Fibroblast of upper back skin (primary cell): ENCODE measurements around the gene MINDY1.

Experiments
- DNase-seq: peaks from one replicate; pipeline ENCODE4 v3.0.0-alpha.2; 2013

Gene MINDY1

DNA sequence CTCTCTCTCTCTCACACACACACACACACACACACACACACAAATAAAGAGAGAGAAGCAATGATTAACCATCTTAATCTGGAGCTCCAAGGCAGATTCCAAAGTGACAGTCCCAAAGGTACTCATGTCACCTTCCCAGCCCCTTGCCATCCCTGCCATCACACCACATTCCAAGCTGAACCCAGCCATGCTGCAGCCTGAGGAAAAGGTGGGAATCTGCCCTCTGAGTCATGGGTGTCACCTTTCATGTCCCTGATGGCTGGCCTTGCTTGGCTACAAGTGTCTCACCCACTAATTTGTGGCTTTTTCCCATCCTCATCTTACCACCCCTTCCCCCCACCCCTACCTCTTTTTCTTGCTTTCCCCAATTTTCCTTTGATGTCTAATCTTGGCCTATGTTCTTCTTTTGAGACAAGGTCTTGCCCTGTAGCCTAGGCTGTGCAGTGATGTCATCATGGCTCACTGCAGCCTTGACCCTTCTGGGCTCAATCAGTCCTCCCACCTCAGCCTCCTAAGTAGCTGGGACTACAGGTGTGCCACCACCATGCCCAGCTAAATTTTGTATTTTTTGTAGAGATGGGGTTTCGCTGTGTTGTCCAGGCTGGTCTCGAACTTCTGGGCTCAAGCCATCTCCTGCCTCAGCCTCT is 21.4 kb downstream of the MINDY1 start:
- no peak for DNase-seq

- no peak for DNase-seq
Observed at GRCh38 chr1:150981805-150982712, 24.6 kb downstream of the MINDY1 start, which contains the start of gene ANXA9. TSS of gene ANXA9 (plus strand) at chr1:150982292. CDS start at chr1:150983106, 814 bp downstream.

- no peak for DNase-seq
Observed at GRCh38 chr1:150981177-150981804, 25.4 kb downstream of the MINDY1 start.

DNA sequence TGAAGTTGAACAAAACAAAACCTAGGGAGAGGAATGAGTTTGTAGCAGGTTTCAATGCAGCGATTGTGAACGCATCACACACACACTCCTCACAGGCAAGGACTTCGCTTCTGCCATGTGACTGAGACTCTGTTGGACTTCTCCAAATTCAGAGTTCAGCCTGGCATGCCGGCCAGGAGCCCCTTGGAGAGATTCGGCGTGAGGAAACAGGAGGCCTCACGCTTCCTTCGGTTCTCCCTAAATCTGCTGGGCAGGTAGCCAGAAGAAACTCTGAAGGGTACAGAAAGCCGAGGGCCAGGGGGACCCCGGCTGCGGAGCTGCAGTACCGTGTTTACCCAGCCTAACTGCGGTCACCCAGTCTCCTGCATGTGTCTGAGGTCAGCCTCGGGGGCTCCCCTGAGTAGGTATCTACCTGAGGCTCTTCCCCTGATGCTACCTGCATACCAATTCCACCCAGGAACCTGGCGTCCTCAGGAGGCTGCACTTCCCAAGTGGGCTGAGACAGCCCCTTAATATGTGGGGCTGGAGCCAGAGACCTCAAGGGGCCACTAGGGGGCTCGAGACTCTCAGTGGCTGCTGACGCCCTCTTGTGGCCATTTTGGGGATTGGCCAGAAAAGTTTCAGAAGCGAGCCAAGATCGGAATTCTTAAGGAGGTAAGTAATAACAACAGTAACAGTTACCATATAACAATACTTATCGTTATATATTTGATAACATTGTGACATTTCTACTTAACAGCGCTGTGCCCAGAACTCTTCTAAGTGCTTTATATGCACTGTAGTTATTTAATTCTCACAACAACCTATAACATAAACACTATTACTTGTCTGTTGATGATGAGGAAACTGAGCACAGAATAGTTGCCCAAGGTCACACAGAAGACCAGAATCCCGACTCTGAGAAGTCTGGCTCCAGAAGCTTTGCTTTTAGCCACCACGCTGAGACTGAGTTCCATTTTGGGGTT is 27.3 kb downstream of the MINDY1 start:
- DNase-seq: peak; percentile 89

GRCh38 chr1:150976879-150977694 is 29.6 kb downstream of the MINDY1 start:
- no peak for DNase-seq

GRCh38 chr1:150976401-150976821 is 30.3 kb downstream of the MINDY1 start:
- no peak for DNase-seq

DNA sequence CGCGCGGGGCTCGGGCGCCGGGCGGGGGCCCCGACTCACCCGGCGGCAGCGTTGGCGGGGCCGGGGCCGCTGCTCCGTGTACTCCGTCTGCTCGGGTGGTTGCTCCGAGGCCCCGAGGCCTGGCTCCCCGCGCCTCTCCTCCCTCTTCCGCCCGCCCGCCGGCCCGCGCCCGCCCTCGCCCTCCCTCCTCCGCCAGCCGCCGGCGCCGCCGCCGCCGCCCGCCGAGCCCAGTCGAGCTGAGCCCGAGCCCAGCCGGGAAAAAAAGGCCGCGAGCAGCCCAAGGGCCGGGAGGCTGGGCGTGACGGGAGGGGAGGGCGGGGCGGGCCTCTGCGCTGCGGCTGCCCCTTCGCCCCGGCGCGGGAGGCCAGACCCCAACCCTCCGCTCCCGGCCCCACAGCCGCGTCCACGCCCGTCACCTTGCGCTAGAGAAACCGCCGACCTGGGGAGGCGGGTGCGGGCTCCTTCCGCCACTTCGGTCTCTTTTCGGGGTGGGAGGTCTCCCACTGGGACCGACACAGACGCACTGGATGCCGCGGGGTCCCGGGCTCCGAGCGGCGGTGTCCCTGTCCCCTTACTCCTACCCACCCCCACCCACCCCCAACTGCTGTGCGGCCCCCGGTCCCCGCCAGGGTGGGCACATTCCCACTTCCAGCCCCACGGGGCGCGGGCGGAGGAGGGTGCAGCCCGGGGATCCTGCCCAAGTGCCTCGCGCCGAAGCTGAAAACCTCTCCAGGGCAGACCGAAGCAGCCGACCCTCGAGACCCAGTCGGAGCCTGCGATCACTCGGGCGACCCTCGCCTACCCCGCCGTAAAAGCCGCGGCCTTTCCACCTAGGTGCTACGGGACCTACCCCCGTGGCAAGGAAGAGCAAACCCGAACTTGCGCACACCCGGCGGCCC is 31.9 kb downstream of the MINDY1 start, which contains the start of gene CERS2:
Gene CERS2, minus strand, starts transcription at position 256 of the 899 bp plus-strand sequence. CDS start 5,745 bp downstream, outside the sequence.
- peak; percentile 79 for DNase-seq

DNA sequence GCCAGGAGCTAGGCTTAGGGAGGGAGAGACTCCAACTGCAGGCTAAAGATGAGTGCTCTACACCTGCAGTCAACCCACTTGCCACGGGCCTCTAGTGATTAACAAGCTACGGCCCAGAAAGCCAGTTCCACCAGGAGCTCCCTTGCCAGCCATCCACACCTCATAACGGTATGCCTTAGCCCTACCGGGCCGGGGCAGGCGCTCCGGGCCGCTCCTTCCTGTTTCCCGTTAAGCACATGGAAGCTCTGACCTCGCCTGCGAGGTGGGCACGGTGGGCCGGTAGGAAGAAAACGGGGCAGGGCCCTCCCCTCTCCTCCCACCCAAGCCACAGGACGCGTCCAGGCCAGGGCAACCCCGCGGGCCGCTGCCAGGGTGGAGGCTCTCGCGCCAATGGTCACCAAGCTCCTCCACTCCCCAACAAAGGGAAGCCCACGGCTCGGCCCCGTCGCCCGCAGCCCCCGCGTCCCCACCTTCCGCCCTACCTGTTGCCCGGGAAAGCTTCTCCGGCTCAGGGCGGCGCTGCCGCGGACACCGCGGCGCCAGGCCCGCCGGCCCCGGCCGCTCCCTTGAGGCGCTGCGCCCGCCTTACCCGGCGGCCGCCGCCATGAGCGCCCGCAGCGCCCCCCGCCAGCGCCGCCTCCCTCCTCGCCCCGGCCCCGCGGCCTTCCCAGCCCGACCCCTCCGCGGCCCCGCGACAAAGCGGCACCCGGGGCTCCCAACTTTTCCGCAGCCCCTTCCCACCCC is 32.7 kb downstream of the MINDY1 start:
- DNase-seq: no peak

- no peak for DNase-seq
Observed at GRCh38 chr1:150973258-150973835, 33.4 kb downstream of the MINDY1 start.

DNA sequence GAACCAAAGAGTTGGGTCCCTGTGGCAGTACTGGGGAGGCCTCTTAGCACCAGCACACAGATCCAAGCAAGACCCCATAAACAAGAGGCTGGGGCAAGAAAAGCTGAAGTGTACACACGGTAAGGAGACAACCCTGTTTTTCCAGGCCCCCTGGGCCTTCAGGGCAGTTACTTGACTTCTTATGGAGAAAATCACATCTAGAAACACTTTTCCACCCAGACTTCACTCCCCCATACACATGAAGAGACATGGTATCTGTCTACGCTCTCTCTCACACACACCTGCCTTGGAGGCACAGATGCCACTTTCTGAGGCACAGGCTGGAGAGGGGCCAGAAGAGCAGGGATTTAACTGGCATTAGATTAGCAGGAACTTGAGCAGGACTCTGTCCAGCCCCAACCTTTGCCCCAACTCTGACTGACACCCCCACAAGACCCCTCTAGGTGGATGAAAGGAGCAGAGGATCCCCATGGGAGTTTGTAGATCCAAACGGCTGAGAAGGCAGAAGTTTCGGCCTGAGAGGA is 34.2 kb downstream of the MINDY1 start:
- no peak for DNase-seq

GRCh38 chr1:150971583-150972416 is 34.9 kb downstream of the MINDY1 start:
- no peak for DNase-seq

DNA sequence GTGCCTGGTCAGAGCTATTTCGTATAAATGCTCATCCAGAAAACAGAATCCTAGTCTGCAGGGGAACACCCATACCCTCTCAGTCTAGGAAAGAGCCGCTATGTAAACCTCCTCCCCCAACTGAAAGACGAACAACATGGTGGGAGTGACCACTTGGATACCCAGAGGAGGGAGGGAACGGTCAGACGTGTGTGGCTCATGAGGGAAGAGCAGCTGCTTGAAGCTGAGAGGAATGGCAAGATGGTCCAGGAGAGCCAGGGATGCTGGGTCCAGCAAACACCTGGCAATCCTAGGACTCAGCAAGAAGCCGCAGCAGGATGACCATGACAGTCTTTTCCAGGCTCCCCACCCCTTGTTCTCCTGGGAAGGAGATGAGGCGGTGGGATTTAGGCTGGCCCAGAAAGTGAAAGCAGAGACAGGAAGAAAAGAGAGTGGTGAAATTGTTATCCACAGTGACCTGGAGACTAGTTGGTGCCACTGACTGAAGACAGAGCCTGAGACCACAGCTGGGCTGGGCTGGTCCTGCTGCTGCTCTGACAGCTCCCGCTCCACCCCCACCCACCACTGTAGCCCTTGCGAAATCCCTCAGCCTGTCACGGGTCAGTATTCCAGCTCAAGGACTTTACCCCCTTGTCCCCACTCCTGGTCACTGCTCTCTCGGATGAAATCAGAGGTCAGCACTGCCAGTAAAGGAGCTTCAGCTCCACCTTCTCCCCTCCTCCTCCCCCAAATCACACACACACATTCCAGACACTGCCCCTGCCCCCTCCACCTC is 35.7 kb downstream of the MINDY1 start:
- no peak for DNase-seq

DNA sequence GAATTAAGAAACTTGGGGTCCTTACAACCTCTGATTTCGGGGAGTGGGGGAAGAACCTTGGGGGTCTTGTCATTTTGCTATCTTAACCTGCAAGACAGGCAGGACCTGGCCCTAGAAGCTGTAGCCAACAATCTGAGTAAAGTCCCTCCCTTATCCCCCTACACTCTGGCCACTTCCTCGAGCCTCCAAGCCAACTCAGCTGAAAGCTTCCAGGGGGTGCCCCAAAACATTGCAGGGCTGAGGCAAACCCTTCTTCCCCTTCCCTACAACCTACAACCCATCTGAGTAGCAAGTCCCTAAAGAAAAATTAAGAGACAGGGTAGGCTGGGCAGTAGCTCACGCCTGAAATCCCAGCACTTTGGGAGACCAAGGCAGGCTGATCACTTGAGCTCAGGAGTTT is 37.1 kb downstream of the MINDY1 start:
- DNase-seq: no peak

DNA sequence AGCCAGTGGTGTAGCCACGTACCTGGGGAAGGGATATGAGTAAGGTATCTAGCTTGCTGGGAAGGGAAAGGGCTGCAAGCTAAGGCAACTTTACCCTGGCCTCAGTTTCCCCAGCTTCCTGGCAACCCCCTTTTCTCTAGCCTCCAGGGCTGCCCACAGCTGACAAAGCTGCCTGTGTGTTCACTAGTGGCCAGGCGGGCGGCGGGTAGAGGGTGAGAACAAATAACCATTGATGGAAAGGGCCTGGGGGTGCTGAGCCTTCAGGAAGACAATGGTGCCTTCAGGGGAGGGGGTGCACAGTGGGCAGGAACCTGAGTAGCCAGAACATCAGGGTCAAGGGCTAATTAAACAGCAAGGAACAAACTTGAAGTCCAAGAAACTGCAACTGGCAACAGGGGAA is 38.2 kb downstream of the MINDY1 start:
- no peak for DNase-seq

DNA sequence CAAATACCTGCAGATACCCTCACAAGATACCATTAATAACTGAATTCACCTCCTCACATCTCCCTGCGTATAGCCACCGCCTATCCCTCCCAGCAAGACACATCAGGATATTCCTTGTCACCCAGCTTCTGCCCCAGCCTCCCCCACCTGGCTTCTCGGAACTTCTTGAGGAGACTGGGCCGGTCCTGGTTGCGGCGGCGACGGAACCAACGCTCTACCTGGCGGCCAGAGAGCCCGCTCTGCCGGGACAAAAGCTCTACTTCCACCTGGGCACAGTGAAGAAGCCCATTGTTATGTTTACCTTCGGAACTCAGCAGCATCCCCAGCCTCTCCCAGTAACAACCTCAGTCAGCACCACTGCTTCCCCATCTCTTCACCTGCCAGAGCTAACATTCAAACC is 38.8 kb downstream of the MINDY1 start:
- DNase-seq: no peak

- DNase-seq: no peak
Observed at GRCh38 chr1:150966011-150966410, 40.7 kb downstream of the MINDY1 start.

DNA sequence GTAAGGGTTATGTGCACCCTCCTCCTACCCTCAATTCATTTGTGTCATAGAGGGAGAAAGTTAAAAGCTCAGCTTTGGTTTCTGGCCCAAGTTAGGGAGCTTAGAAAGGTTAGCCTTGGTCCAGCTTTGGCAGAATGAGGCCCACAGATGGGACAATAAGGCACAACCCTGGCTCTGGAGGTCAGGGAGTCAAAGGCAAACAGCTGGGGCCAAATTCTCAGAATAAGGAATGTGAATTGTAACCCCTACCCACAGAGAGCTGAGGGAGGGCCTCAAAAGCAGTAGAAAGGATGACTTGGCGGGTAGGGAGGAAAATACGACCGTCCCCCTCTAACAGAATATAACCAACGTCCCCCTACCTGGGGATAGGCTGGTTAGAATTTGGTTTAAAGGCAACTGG is 41.1 kb downstream of the MINDY1 start:
- DNase-seq: no peak
